ENCODE measurements around the gene CELA1.

Gene CELA1

GRCh38 chr12:51373187-51373586, 26.7 kb upstream of the CELA1 start:
- no peak overlapping the region for H3K4me3 ChIP-seq (replicated peaks; ENCODE audit: low read depth, low read length)
- no peak for TF ChIP-seq CTCF (IDR thresholded peaks at IDR 0.05; ENCODE audit: insufficient read depth, low read length, poor library complexity, severe bottlenecking)
- peaks cover 16% of the 10 kb centered on the region for H3K36me3 ChIP-seq (ENCODE audit: control insufficient read depth, insufficient read depth, low read length)
- no peak for DNase-seq (ENCODE audit: extremely low read depth, insufficient read length)
- no peaks in the 10 kb centered on the region for H3K27me3 ChIP-seq (replicated peaks; ENCODE audit: control insufficient read depth, insufficient read depth, low read length)

DNA sequence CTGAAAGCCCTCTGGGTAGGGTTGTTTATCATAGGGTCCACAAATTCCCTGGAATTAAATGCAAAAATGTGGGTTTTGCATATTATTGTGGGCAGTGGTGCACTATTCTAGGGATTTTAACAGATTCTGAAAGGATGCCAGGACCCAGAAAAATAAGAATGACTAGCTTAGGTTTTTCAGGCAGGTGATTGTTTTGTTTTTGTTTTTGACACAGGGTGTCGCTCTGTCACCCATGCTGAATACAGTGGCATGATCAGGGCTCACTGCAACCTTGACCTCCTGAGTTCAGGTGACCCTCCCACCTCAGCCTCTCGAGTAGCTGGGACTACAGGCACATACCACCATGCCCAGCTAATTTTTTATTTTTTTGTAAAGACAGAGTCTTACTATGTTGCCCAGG, 25.5 kb upstream of the CELA1 start:
- H3K27me3 ChIP-seq (replicated peaks; ENCODE audit: control insufficient read depth, insufficient read depth, low read length) = no peaks in the 10 kb centered on the region
- no peak overlapping the region for H3K4me3 ChIP-seq (replicated peaks; ENCODE audit: low read depth, low read length)
- no peak for TF ChIP-seq CTCF (IDR thresholded peaks at IDR 0.05; ENCODE audit: insufficient read depth, low read length, poor library complexity, severe bottlenecking)
- H3K36me3 ChIP-seq (ENCODE audit: control insufficient read depth, insufficient read depth, low read length) = peaks cover 12% of the 10 kb centered on the region
- no peak for DNase-seq (ENCODE audit: extremely low read depth, insufficient read length)

- peaks cover 6% of the 10 kb centered on the region for H3K36me3 ChIP-seq (ENCODE audit: control insufficient read depth, insufficient read depth, low read length)
- DNase-seq (ENCODE audit: extremely low read depth, insufficient read length) = no peak
Measured at GRCh38 chr12:51371295-51371953, 24.9 kb upstream of the CELA1 start.

DNA sequence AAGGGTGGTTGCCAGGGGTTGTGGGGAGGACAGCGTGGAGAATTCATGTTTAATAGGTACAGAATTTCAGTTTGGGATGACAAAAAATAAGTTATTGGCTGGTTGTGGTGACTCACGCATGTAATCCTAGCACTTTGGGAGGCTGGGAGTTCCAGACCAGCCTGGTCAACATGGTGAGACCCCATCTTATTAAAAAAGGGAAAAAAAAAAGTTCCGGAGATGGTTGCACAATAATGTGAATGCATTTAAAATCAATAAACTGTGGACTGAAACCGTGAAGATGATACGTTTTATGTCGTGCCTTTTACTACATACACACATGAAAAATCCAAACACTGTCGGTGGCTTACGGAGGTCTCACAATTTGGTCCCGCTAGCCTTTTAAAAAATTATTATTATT, 24.2 kb upstream of the CELA1 start:
- H3K4me3 ChIP-seq (replicated peaks; ENCODE audit: low read depth, low read length) = no peak overlapping the region
- no peaks in the 10 kb centered on the region for H3K27me3 ChIP-seq (replicated peaks; ENCODE audit: control insufficient read depth, insufficient read depth, low read length)
- DNase-seq (ENCODE audit: extremely low read depth, insufficient read length) = no peak
- no peak for TF ChIP-seq CTCF (IDR thresholded peaks at IDR 0.05; ENCODE audit: insufficient read depth, low read length, poor library complexity, severe bottlenecking)
- H3K36me3 ChIP-seq (ENCODE audit: control insufficient read depth, insufficient read depth, low read length) = peaks cover 4% of the 10 kb centered on the region

More at GRCh38 chr12:51371295-51371953, 24.9 kb upstream of the CELA1 start:
- no peak for TF ChIP-seq CTCF (IDR thresholded peaks at IDR 0.05; ENCODE audit: insufficient read depth, low read length, poor library complexity, severe bottlenecking)
- no peak overlapping the region for H3K4me3 ChIP-seq (replicated peaks; ENCODE audit: low read depth, low read length)
- H3K27me3 ChIP-seq (replicated peaks; ENCODE audit: control insufficient read depth, insufficient read depth, low read length) = no peaks in the 10 kb centered on the region

DNA sequence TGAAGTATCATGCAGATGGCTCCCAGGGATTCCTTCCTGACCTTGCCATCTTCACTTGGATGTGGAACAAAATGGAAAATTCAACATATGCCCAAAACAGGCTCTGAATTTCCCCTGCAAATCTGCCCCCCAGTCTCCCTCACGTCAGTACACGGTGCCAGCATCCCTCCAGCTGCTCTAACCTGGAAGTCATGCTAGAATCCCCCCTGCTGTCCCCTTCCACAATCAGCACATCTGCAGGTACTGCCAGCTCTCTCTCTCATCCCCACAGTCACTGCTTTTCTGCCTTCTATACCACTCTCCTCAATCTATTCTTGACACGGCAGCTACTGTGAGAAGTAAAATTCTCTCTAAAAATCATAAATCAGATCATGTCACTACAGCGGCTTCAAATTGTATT, 23.1 kb upstream of the CELA1 start:
- TF ChIP-seq CTCF (IDR thresholded peaks at IDR 0.05; ENCODE audit: insufficient read depth, low read length, poor library complexity, severe bottlenecking) = no peak
- Histone ChIP-seq H3K36me3 (ENCODE audit: control insufficient read depth, insufficient read depth, low read length) (peaks cover 4% of the 10 kb centered on the region), H3K27me3 (replicated peaks; ENCODE audit: control insufficient read depth, insufficient read depth, low read length) (no peaks in the 10 kb centered on the region), H3K4me3 (replicated peaks; ENCODE audit: low read depth, low read length) (no peak overlapping the region)
- no peak for DNase-seq (ENCODE audit: extremely low read depth, insufficient read length)
